Caco-2 (cell line): ENCODE results near the gene PDE3B. TPM values are rescaled to one million over a fixed set of nuclear protein-coding genes. Genes with fewer than 3 reads are reported as not detected.

Experiments used
- BruUV-seq: library from RNA; stranded (reverse); fragments of 400-500 nt; replicated peaks from 2 replicates; lab custom pipeline; 2021; lab: Mats Ljungman, UMichigan
- CTCF ChIA-PET: fragments of 300-600 bp; sonication (Branson Sonifier 250); formaldehyde crosslinking; loops from one replicate; lab custom pipeline; 2022; ENCODE audit warnings: antibody characterized with exemption; lab: Charles Lee
- POLR2A ChIA-PET: fragments of 300-600 bp; sonication (Branson Sonifier 250); formaldehyde crosslinking; loops from one replicate; lab custom pipeline; 2022; ENCODE audit warnings: antibody characterized with exemption; lab: Charles Lee
- DNase-seq, 2 experiments: peaks; one replicate each; pipeline versions ENCODE4 v3.0.0 to v3.0.0-alpha.2; 2020 to 2022
- H3K27me3 ChIP-seq: replicated peaks from 2 replicates; pipeline ENCODE4 v1.6.0; 2011; ENCODE audit warnings: low read length; ENCODE audit not compliant: control insufficient read depth, insufficient read depth
- H3K36me3 ChIP-seq: 2 replicates; pipeline ENCODE4 v1.5.1; 2011; ENCODE audit warnings: low read length; ENCODE audit not compliant: control insufficient read depth, insufficient read depth
- H3K4me1 ChIP-seq: fragments of 250-450 bp; sonication (Bioruptor Pico); 2 replicates; pipeline ENCODE4 v1.5.1; 2020; ENCODE audit warnings: mild to moderate bottlenecking
- H3K4me3 ChIP-seq: 2 replicates; pipeline ENCODE4 v1.5.1; 2011; ENCODE audit warnings: low read depth, mild to moderate bottlenecking, control low read depth, low read length
- H3K9me3 ChIP-seq: fragments of 250-450 bp; sonication (Bioruptor Pico); 2 replicates; pipeline ENCODE4 v1.5.1; 2020; ENCODE audit warnings: mild to moderate bottlenecking, moderate library complexity
- H3K27ac Mint-ChIP-seq: one replicate; pipeline ENCODE4 v1.8.0; 2022; ENCODE audit warnings: mixed read lengths; ENCODE audit not compliant: unreplicated experiment
- H3K27me3 Mint-ChIP-seq: one replicate; pipeline ENCODE4 v1.8.0; 2022; ENCODE audit warnings: mixed read lengths; ENCODE audit not compliant: insufficient read depth, unreplicated experiment
- H3K36me3 Mint-ChIP-seq: one replicate; pipeline ENCODE4 v1.8.0; 2022; ENCODE audit warnings: mild to moderate bottlenecking, mixed read lengths; ENCODE audit not compliant: insufficient read depth, unreplicated experiment
- H3K4me1 Mint-ChIP-seq: one replicate; pipeline ENCODE4 v1.8.0; 2022; ENCODE audit warnings: low read depth, mixed read lengths; ENCODE audit not compliant: unreplicated experiment
- H3K4me3 Mint-ChIP-seq: one replicate; pipeline ENCODE4 v1.8.0; 2022; ENCODE audit warnings: mild to moderate bottlenecking, moderate library complexity, mixed read lengths; ENCODE audit not compliant: unreplicated experiment
- H3K9me3 Mint-ChIP-seq: one replicate; pipeline ENCODE4 v1.8.0; 2022; ENCODE audit warnings: mixed read lengths; ENCODE audit not compliant: unreplicated experiment
- CTCF ChIP-seq, 2 experiments: fragments of 200-600 bp in 1 of 2; IDR thresholded peaks; 1 replicate in 1 of 2; 2 replicates in 1 of 2; pipeline versions ENCODE4 v1.5.1 to v1.8.0; 2011 to 2022; ENCODE audit warnings: antibody characterized with exemption in 1 of 2, control low read depth in 1 of 2, inconsistent platforms in 1 of 2, low read depth in 1 of 2, low read length in 1 of 2, mild to moderate bottlenecking in 1 of 2, moderate library complexity in 1 of 2; ENCODE audit not compliant: insufficient read depth in 1 of 2, severe bottlenecking in 1 of 2, unreplicated experiment in 1 of 2
- intact Hi-C: fragments of 100-400 bp; cut with micrococcal nuclease; formaldehyde crosslinking; loops from one replicate; pipeline ENCODE4 v1.10.0; 2022; ENCODE audit not compliant: unreplicated experiment
- total RNA-seq: library from RNA; stranded (reverse); gene quantifications from 2 replicates; pipeline ENCODE4 v1.2.3, GENCODE V29; 2022

PDE3B gene
- total RNA-seq, 1 experiment from 2014 or later, result 21.8 TPM

GRCh38 chr11:14821031-14821430, 177.4 kb downstream of the PDE3B start:
- Mint-ChIP-seq H3K4me3 (no peak overlapping the region), H3K36me3 (peaks cover 11% of the 10 kb centered on the region)
- POLR2A ChIA-PET, result no interaction called here

DNA sequence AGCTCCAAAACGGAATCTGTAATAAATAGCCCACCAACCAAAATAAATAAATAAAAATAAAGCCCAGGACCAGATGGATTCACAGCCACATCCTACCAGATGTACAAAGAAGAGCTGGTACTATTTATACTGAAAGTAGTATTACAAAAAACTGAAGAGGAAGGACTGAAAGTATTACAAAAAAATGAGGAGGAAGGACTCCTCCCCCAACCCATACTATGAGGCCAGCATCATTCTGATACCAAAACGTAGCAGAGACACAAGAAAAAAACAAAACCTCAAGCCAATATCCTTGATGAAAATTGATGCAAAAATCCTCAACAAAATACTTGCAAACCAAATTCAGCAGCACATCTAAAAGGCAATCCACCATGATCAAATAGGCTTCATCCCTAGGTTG, 183.0 kb downstream of the PDE3B start:
- Mint-ChIP-seq H3K4me1 (no peaks in the 10 kb centered on the region), H3K27ac (no peak overlapping the region), H3K27me3 (no peaks in the 10 kb centered on the region), H3K36me3 (peaks cover 11% of the 10 kb centered on the region), H3K9me3 (peaks cover 27% of the 10 kb centered on the region), H3K4me3 (no peak overlapping the region)
- no peaks in the 10 kb centered on the region for H3K4me1 ChIP-seq
- no peak for DNase-seq
- peaks cover 2% of the 10 kb centered on the region; the same call in 1 of the 2 replicates for H3K36me3 ChIP-seq
- no peak for TF ChIP-seq CTCF (IDR thresholded peaks at IDR 0.05; ENCODE audit: insufficient read depth in 1 of 2, low read depth in 1 of 2, low read length in 1 of 2, severe bottlenecking in 1 of 2, unreplicated experiment in 1 of 2)
- H3K9me3 ChIP-seq, result no peaks in the 10 kb centered on the region
- ChIA-PET CTCF (no interaction called here), POLR2A (no interaction called here)
- no peaks in the 10 kb centered on the region for H3K27me3 ChIP-seq
- intact Hi-C loops, result no loop called here
- no TSS peak for BruUV-seq
- H3K4me3 ChIP-seq, result no peak overlapping the region

More at GRCh38 chr11:14821031-14821430, 177.4 kb downstream of the PDE3B start:
- H3K4me3 ChIP-seq, result no peak overlapping the region
- DNase-seq, result no peak
- peaks cover 2% of the 10 kb centered on the region; the same call in 1 of the 2 replicates for H3K36me3 ChIP-seq
- H3K4me1 ChIP-seq, result peaks cover 17% of the 10 kb centered on the region; the same call in 1 of the 2 replicates
- no peaks in the 10 kb centered on the region for H3K27me3 Mint-ChIP-seq
- H3K27me3 ChIP-seq, result no peaks in the 10 kb centered on the region
- no peak for TF ChIP-seq CTCF (IDR thresholded peaks at IDR 0.05; ENCODE audit: insufficient read depth in 1 of 2, low read depth in 1 of 2, low read length in 1 of 2, severe bottlenecking in 1 of 2, unreplicated experiment in 1 of 2)
- BruUV-seq, result no TSS peak
- CTCF ChIA-PET, result no interaction called here
- H3K9me3 ChIP-seq, result no peaks in the 10 kb centered on the region
- peaks cover 22% of the 10 kb centered on the region for H3K9me3 Mint-ChIP-seq
- H3K27ac Mint-ChIP-seq, result no peak overlapping the region
- intact Hi-C loops, result no loop called here
- H3K4me1 Mint-ChIP-seq, result no peaks in the 10 kb centered on the region

GRCh38 chr11:14835496-14836492, 192.2 kb downstream of the PDE3B start:
- POLR2A ChIA-PET, result no interaction called here
- Histone ChIP-seq H3K4me3 (no peak overlapping the region), H3K9me3 (no peaks in the 10 kb centered on the region), H3K27me3 (no peaks in the 10 kb centered on the region), H3K36me3 (no peaks in the 10 kb centered on the region), H3K4me1 (no peaks in the 10 kb centered on the region)
- H3K27me3 Mint-ChIP-seq, result no peaks in the 10 kb centered on the region
- no TSS peak for BruUV-seq
- no peaks in the 10 kb centered on the region for H3K9me3 Mint-ChIP-seq
- CTCF ChIA-PET, result no interaction called here
- no peak overlapping the region for H3K27ac Mint-ChIP-seq
- TF ChIP-seq CTCF (IDR thresholded peaks at IDR 0.05; ENCODE audit: insufficient read depth in 1 of 2, low read depth in 1 of 2, low read length in 1 of 2, severe bottlenecking in 1 of 2, unreplicated experiment in 1 of 2), result no peak
- H3K36me3 Mint-ChIP-seq, result no peaks in the 10 kb centered on the region
- H3K4me3 Mint-ChIP-seq, result no peak overlapping the region
- H3K4me1 Mint-ChIP-seq, result no peaks in the 10 kb centered on the region
- intact Hi-C loops, result no loop called here
- DNase-seq, result no peak
